ENCODE data around the gene ADD3.

DNA sequence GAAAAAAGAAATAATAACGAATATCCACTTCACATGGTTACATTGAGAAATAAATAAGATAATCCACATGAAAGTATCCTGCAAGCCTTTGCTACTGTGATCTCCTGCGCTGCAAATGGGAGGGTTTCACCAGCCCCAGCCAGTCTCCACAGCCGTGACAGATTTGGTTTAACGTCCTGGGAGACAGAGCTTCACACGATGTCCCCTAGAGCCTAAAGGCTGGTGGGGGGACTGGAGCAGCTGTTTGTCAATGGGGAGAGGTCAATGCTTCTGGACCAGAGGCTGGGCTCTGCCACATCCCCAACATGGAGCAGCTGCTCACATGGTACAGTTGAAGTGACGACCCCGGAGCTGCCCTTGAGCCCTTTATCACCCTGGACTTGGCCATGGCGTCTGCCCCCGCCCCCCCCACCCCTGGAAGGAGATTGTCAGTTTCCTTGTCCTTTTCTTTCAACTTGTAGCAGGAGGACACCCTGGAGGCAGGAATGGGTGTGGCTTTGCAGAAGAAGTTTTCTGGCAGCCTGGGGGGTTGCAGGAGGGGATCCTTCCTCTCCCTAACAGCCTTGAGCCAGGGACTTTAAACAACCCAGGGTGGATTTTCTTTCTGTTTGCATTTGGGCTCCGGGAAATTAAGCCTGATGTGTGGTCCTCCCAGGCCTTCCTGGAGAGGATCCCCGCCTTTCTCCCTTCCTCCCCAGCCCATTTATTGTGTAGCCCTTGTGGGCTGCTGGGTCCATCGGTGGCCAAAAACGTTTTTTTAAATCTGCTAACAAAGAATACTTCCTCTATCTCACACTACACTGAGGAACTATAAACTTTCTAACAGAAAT, 162.6 kb downstream of the ADD3 start:
- TF ChIP-seq, protein P1, sequence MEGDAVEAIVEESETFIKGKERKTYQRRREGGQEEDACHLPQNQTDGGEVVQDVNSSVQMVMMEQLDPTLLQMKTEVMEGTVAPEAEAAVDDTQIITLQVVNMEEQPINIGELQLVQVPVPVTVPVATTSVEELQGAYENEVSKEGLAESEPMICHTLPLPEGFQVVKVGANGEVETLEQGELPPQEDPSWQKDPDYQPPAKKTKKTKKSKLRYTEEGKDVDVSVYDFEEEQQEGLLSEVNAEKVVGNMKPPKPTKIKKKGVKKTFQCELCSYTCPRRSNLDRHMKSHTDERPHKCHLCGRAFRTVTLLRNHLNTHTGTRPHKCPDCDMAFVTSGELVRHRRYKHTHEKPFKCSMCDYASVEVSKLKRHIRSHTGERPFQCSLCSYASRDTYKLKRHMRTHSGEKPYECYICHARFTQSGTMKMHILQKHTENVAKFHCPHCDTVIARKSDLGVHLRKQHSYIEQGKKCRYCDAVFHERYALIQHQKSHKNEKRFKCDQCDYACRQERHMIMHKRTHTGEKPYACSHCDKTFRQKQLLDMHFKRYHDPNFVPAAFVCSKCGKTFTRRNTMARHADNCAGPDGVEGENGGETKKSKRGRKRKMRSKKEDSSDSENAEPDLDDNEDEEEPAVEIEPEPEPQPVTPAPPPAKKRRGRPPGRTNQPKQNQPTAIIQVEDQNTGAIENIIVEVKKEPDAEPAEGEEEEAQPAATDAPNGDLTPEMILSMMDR (IDR thresholded peaks at IDR 0.05; ENCODE audit: low read depth, low read length) = no peak
- TF ChIP-seq MYC (IDR thresholded peaks at IDR 0.05; ENCODE audit: low read depth, low read length) (no peak), POLR2A (IDR thresholded peaks at IDR 0.05; ENCODE audit: extremely low read depth, insufficient read length) (no peak)
- TF ChIP-seq, protein P2, sequence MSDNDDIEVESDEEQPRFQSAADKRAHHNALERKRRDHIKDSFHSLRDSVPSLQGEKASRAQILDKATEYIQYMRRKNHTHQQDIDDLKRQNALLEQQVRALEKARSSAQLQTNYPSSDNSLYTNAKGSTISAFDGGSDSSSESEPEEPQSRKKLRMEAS (IDR thresholded peaks at IDR 0.05; ENCODE audit: low read depth, low read length) = no peak

All from NB4 (cell line).